Keratinocyte (primary cell): ENCODE data around the gene RAP1GAP. TPM values are rescaled to one million over a fixed set of nuclear protein-coding genes. Genes with fewer than 3 reads are reported as not detected.

Source experiments
- DNase-seq: peaks from one replicate; pipeline ENCODE4 v3.0.0-alpha.2; 2011; ENCODE audit warnings: low read depth, missing footprints, low spot score
- FAIRE-seq: peaks from 2 replicates; lab custom pipeline; 2011; peaks lifted over from hg19 to GRCh38; lab: Jason Lieb, UNC
- H2AFZ ChIP-seq: 2 replicates; pipeline ENCODE4 v1.6.0; 2012; ENCODE audit warnings: low read length, control low read depth, inconsistent platforms; ENCODE audit not compliant: control insufficient read depth
- H3K27ac ChIP-seq: 2 replicates; pipeline ENCODE4 v1.5.1; 2011; ENCODE audit warnings: low read length; ENCODE audit not compliant: control insufficient read depth, insufficient read depth
- H3K27me3 ChIP-seq: 3 replicates; pipeline ENCODE4 v1.6.0; 2011; ENCODE audit warnings: low read length; ENCODE audit not compliant: control insufficient read depth, insufficient read depth; ENCODE audit errors: extremely low read depth
- H3K36me3 ChIP-seq, 2 experiments: 2 replicates in 1 of 2; 3 replicates in 1 of 2; pipeline ENCODE4 v1.5.1; 2011; ENCODE audit warnings: low read length in 2 of 2, mild to moderate bottlenecking in 1 of 2; ENCODE audit not compliant: control insufficient read depth in 2 of 2, insufficient read depth in 2 of 2; ENCODE audit errors: extremely low read depth in 1 of 2
- H3K4me1 ChIP-seq: 3 replicates; pipeline ENCODE4 v1.5.1; 2011; ENCODE audit warnings: low read length; ENCODE audit not compliant: control insufficient read depth, insufficient read depth; ENCODE audit errors: extremely low read depth
- H3K4me2 ChIP-seq: 3 replicates; pipeline ENCODE4 v1.6.0; 2011; ENCODE audit warnings: low read depth, low read length; ENCODE audit not compliant: control insufficient read depth, insufficient read depth; ENCODE audit errors: extremely low read depth
- H3K4me3 ChIP-seq, 3 experiments: fragments of 200-600 bp in 1 of 3; sonication (generic) in 1 of 3; 2 replicates in 2 of 3; 3 replicates in 1 of 3; pipeline ENCODE4 v1.5.1; 2011 to 2016; ENCODE audit warnings: low read length in 3 of 3, mild to moderate bottlenecking in 3 of 3, control low read depth in 2 of 3, inconsistent platforms in 1 of 3, low read depth in 1 of 3, mixed read lengths in 1 of 3, mixed run types in 1 of 3, moderate library complexity in 1 of 3; ENCODE audit not compliant: control insufficient read depth in 2 of 3, insufficient read depth in 2 of 3; ENCODE audit errors: extremely low read depth in 1 of 3
- H3K79me2 ChIP-seq: 2 replicates; pipeline ENCODE4 v1.6.0; 2012; ENCODE audit warnings: low read length; ENCODE audit not compliant: control insufficient read depth, insufficient read depth
- H3K9ac ChIP-seq: 3 replicates; pipeline ENCODE4 v1.6.0; 2011; ENCODE audit warnings: low read length; ENCODE audit not compliant: control insufficient read depth, insufficient read depth; ENCODE audit errors: extremely low read depth
- H3K9me1 ChIP-seq: 3 replicates; pipeline ENCODE4 v1.6.0; 2011; ENCODE audit warnings: low read length; ENCODE audit not compliant: control insufficient read depth, insufficient read depth; ENCODE audit errors: extremely low read depth
- H3K9me3 ChIP-seq: 2 replicates; pipeline ENCODE4 v1.5.1; 2012; ENCODE audit warnings: low read depth, low read length; ENCODE audit not compliant: control insufficient read depth
- H4K20me1 ChIP-seq: 3 replicates; pipeline ENCODE4 v1.6.0; 2011; ENCODE audit warnings: low read length; ENCODE audit not compliant: control insufficient read depth, insufficient read depth; ENCODE audit errors: extremely low read depth
- CTCF ChIP-seq, 3 experiments: IDR thresholded peaks in 1 of 3; conservative IDR thresholded peaks in 1 of 3; optimal IDR thresholded peaks in 1 of 3; 2 replicates in 2 of 3; 3 replicates in 1 of 3; pipeline versions ENCODE3 to v1.5.1; 2011; ENCODE audit warnings: low read length in 3 of 3, mild to moderate bottlenecking in 3 of 3, moderate library complexity in 2 of 3, control low read depth in 1 of 3, inconsistent platforms in 1 of 3; ENCODE audit not compliant: insufficient read depth in 2 of 3; ENCODE audit errors: extremely low read depth in 1 of 3
- EZH2 ChIP-seq: IDR thresholded peaks from one replicate; pipeline ENCODE4 v1.6.1; 2012; ENCODE audit warnings: inconsistent platforms, mild to moderate bottlenecking, low read length, moderate library complexity
- dilution Hi-C: fragments of 300-500 bp; cut with MboI; formaldehyde crosslinking; loops from one replicate; pipeline ENCODE4 v1.7.0; 2020; ENCODE audit warnings: low sequenced_read_pairs; ENCODE audit not compliant: extremely low pct_ligation_motif_present
- polyA plus RNA-seq, 5 experiments: library from polyadenylated mRNA; depleted of rRNA in 3 of 5; stranded (reverse) in 3 of 5; stranded (forward) in 1 of 5; unstranded in 1 of 5; fragments of >200 nt; gene quantifications; 1 replicate in 1 of 5; 2 replicates in 3 of 5; 3 replicates in 1 of 5; pipeline versions ENCODE4 v1.2.1 to v1.2.3, GENCODE V29; 2011 to 2012; ENCODE audit warnings: missing spikeins in 2 of 5, low read depth in 1 of 5, low replicate concordance in 1 of 5

Gene RAP1GAP
- polyA plus RNA-seq, 1 donor (not counting 4 experiments of a cell fraction or from before 2014, with no cell fraction given): 1.1 TPM

- H3K4me2 ChIP-seq: no peak overlapping the region
- no peak overlapping the region for H3K9ac ChIP-seq
- TF ChIP-seq EZH2 (no peak), CTCF (optimal IDR thresholded peaks at IDR 0.05 in 1 of 3, IDR thresholded peaks at IDR 0.05 in 1 of 3, conservative IDR thresholded peaks at IDR 0.05 in 1 of 3; ENCODE audit: extremely low read depth in 1 of 3, insufficient read depth in 2 of 3, low read length in 3 of 3) (no peak)
- peaks cover 2% of the 10 kb centered on the region for H4K20me1 ChIP-seq
- H3K27me3 ChIP-seq: peaks cover 3% of the 10 kb centered on the region
- no peak overlapping the region for H3K4me3 ChIP-seq
- H3K9me1 ChIP-seq: no peaks in the 10 kb centered on the region
- no peaks in the 10 kb centered on the region for H3K9me3 ChIP-seq
- H3K36me3 ChIP-seq: no peaks in the 10 kb centered on the region
- FAIRE-seq (no peak), DNase-seq (no peak)
- H3K27ac ChIP-seq: no peak overlapping the region
- dilution Hi-C loops: no loop called here
- no peaks in the 10 kb centered on the region for H3K4me1 ChIP-seq
- H2AFZ ChIP-seq: no peak overlapping the region
- no peaks in the 10 kb centered on the region for H3K79me2 ChIP-seq
Observed at GRCh38 chr1:21592086-21592865, 76.9 kb downstream of the RAP1GAP start.

- Histone ChIP-seq H3K27me3 (peaks cover 3% of the 10 kb centered on the region), H3K9me3 (no peaks in the 10 kb centered on the region), H3K4me2 (no peak overlapping the region), H3K79me2 (no peaks in the 10 kb centered on the region), H3K4me1 (no peaks in the 10 kb centered on the region), H2AFZ (no peak overlapping the region), H4K20me1 (peaks cover 2% of the 10 kb centered on the region), H3K27ac (no peak overlapping the region), H3K9ac (no peak overlapping the region), H3K4me3 (no peak overlapping the region), H3K9me1 (no peaks in the 10 kb centered on the region), H3K36me3 (no peaks in the 10 kb centered on the region)
- DNase-seq (no peak), FAIRE-seq (no peak)
- dilution Hi-C loops: no loop called here
- no peak for TF ChIP-seq CTCF (optimal IDR thresholded peaks at IDR 0.05 in 1 of 3, IDR thresholded peaks at IDR 0.05 in 1 of 3, conservative IDR thresholded peaks at IDR 0.05 in 1 of 3; ENCODE audit: extremely low read depth in 1 of 3, insufficient read depth in 2 of 3, low read length in 3 of 3)
- no peak for TF ChIP-seq EZH2
Observed at GRCh38 chr1:21590934-21591333, 78.2 kb downstream of the RAP1GAP start.
